HCT116 (cell line): ENCODE measurements around the gene KCNIP3. TPM values are rescaled to one million over a fixed set of nuclear protein-coding genes. Genes with fewer than 3 reads are reported as not detected.

Source experiments
- ATAC-seq: fragments of 200-7000 bp; cut with Tn5 transposase; 2 replicates; pipeline ENCODE4 v1.9.1; 2020; ENCODE audit warnings: mild to moderate bottlenecking, moderate library complexity
- BruUV-seq: library from RNA; stranded (reverse); fragments of 400-500 nt; replicated peaks from 2 replicates; lab custom pipeline; 2021; lab: Mats Ljungman, UMichigan
- CTCF ChIA-PET: fragments of 300-600 bp; sonication (Branson Sonifier 250); formaldehyde crosslinking; loops from one replicate; lab custom pipeline; 2021; ENCODE audit warnings: antibody characterized with exemption; lab: Charles Lee
- POLR2A ChIA-PET: fragments of 300-600, 350-600 bp; sonication (Branson Sonifier 250); formaldehyde crosslinking; loops from one replicate; lab custom pipeline; 2021; ENCODE audit warnings: antibody characterized with exemption; lab: Charles Lee
- RAD21 ChIA-PET, 2 experiments: fragments of 300-600 bp; sonication (Branson Sonifier 250); formaldehyde crosslinking; loops; one replicate each; lab custom pipeline; 2023; ENCODE audit warnings: low total read pairs in 2 of 2; ENCODE audit not compliant: uncharacterized antibody in 2 of 2, unreplicated experiment in 2 of 2, low non-redundant PET in 1 of 2; lab: Charles Lee
- DNase-seq: peaks from one replicate; pipeline ENCODE4 v3.0.0-alpha.2; 2010; ENCODE audit warnings: low read depth, low spot score
- H2AFZ ChIP-seq: fragments of 200-600 bp; shearing (Covaris generic), sonication (generic); 2 replicates; pipeline ENCODE4 v1.6.1; 2017; ENCODE audit warnings: low read depth, mixed run types, mixed read lengths, antibody characterized with exemption, low read length; ENCODE audit not compliant: poor library complexity, severe bottlenecking
- H3K27ac ChIP-seq: 2 replicates; pipeline ENCODE4 v1.5.1; 2012; ENCODE audit warnings: low read depth, low read length
- H3K27me3 ChIP-seq: fragments of 200-600 bp; sonication (generic); 2 replicates; pipeline ENCODE4 v1.6.1; 2016; ENCODE audit warnings: mixed run types, low read length, mixed read lengths; ENCODE audit not compliant: insufficient read depth
- H3K36me3 ChIP-seq, 2 experiments: fragments of 200-500 bp in 1 of 2; fragments of 200-600 bp in 1 of 2; sonication (Bioruptor generic) in 1 of 2; sonication (generic) in 1 of 2; 2 replicates each; pipeline versions ENCODE4 v1.5.1 to v1.6.1; 2014 to 2016; ENCODE audit warnings: low read length in 2 of 2, inconsistent platforms in 1 of 2, mixed read lengths in 1 of 2, mixed run types in 1 of 2; ENCODE audit not compliant: insufficient read depth in 2 of 2, control insufficient read depth in 1 of 2
- H3K4me1 ChIP-seq, 2 experiments: fragments of 200-600 bp in 1 of 2; sonication (generic) in 1 of 2; 2 replicates each; pipeline versions ENCODE4 v1.5.1 to v1.6.1; 2012 to 2017; ENCODE audit warnings: low read length in 2 of 2, inconsistent platforms in 1 of 2, mild to moderate bottlenecking in 1 of 2, mixed read lengths in 1 of 2, mixed run types in 1 of 2, moderate library complexity in 1 of 2; ENCODE audit not compliant: insufficient read depth in 2 of 2, control insufficient read depth in 1 of 2
- H3K4me2 ChIP-seq: fragments of 200-600 bp; sonication (generic); 2 replicates; pipeline ENCODE4 v1.6.1; 2017; ENCODE audit warnings: mixed run types, low read length, mixed read lengths
- H3K4me3 ChIP-seq, 2 experiments: fragments of 200-600 bp in 1 of 2; sonication (generic) in 1 of 2; replicated peaks in 1 of 2; 2 replicates each; pipeline ENCODE4 v1.5.1; 2011 to 2016; ENCODE audit warnings: low read length in 2 of 2, control low read depth in 1 of 2, low read depth in 1 of 2, mild to moderate bottlenecking in 1 of 2, mixed read lengths in 1 of 2, mixed run types in 1 of 2
- H3K79me2 ChIP-seq: fragments of 200-600 bp; sonication (generic); 2 replicates; pipeline ENCODE4 v1.6.1; 2017; ENCODE audit warnings: mild to moderate bottlenecking, mixed run types, low read length, moderate library complexity, mixed read lengths; ENCODE audit not compliant: insufficient read depth
- H3K9ac ChIP-seq: fragments of 200-600 bp; sonication (generic); 2 replicates; pipeline ENCODE4 v1.6.1; 2016; ENCODE audit warnings: low read length, mixed read lengths
- H3K9me2 ChIP-seq: fragments of 200-600 bp; sonication (generic), shearing (Covaris generic); 2 replicates; pipeline ENCODE4 v1.6.1; 2017; ENCODE audit warnings: mixed run types, mild to moderate bottlenecking, moderate library complexity; ENCODE audit not compliant: insufficient read depth
- H3K9me3 ChIP-seq, 2 experiments: fragments of 200-500 bp in 1 of 2; fragments of 200-600 bp in 1 of 2; sonication (Bioruptor generic) in 1 of 2; sonication (generic) in 1 of 2; 2 replicates each; pipeline ENCODE4 v1.6.1; 2014 to 2017; ENCODE audit warnings: low read length in 2 of 2, mixed read lengths in 2 of 2, inconsistent platforms in 1 of 2, low read depth in 1 of 2, mild to moderate bottlenecking in 1 of 2, mixed run types in 1 of 2, moderate library complexity in 1 of 2; ENCODE audit not compliant: control insufficient read depth in 1 of 2, insufficient read depth in 1 of 2
- H4K20me1 ChIP-seq: fragments of 200-600 bp; sonication (generic), shearing (Covaris generic); 2 replicates; pipeline ENCODE4 v1.6.1; 2017; ENCODE audit warnings: mixed run types, mild to moderate bottlenecking, moderate library complexity; ENCODE audit not compliant: insufficient read depth
- ATF3 ChIP-seq: IDR thresholded peaks from 2 replicates; pipeline ENCODE4 v1.6.1; 2012
- CBX3 ChIP-seq: IDR thresholded peaks from 2 replicates; pipeline ENCODE4 v1.6.1; 2012; ENCODE audit warnings: low read depth
- CEBPB ChIP-seq: IDR thresholded peaks from 2 replicates; pipeline ENCODE4 v1.6.1; 2012; ENCODE audit warnings: low read depth
- EGR1 ChIP-seq: IDR thresholded peaks from 2 replicates; pipeline ENCODE4 v1.6.1; 2012; ENCODE audit warnings: low read depth
- ELF1 ChIP-seq: IDR thresholded peaks from 2 replicates; pipeline ENCODE4 v1.6.1; 2012; ENCODE audit warnings: low read depth, borderline replicate concordance
- RAD21 ChIP-seq: IDR thresholded peaks from 2 replicates; pipeline ENCODE4 v1.6.1; 2012; ENCODE audit warnings: low read depth, mild to moderate bottlenecking
- REST ChIP-seq: IDR thresholded peaks from 2 replicates; pipeline ENCODE4 v1.6.1; 2012; ENCODE audit warnings: low read depth
- SIN3A ChIP-seq: IDR thresholded peaks from 2 replicates; pipeline ENCODE4 v1.6.1; 2012; ENCODE audit warnings: low read depth
- SP1 ChIP-seq: IDR thresholded peaks from 2 replicates; pipeline ENCODE4 v1.6.1; 2012; ENCODE audit warnings: low read depth
- TCF7L2 ChIP-seq: IDR thresholded peaks from 2 replicates; pipeline ENCODE4 v1.7.0; 2011; ENCODE audit warnings: borderline replicate concordance, inconsistent platforms; ENCODE audit not compliant: insufficient read depth, insufficient read length; ENCODE audit errors: extremely low read depth
- ZBTB33 ChIP-seq: IDR thresholded peaks from 2 replicates; pipeline ENCODE4 v1.6.1; 2011; ENCODE audit warnings: mild to moderate bottlenecking, low read length, moderate library complexity; ENCODE audit not compliant: insufficient replicate concordance; ENCODE audit errors: extremely low read depth
- ZNF274 ChIP-seq: fragments of 200-500 bp; sonication (Bioruptor generic); IDR thresholded peaks from 2 replicates; pipeline ENCODE4 v1.6.1; 2014; ENCODE audit warnings: mild to moderate bottlenecking, low read depth, low read length, inconsistent platforms
- intact Hi-C: fragments of 100-400 bp; cut with micrococcal nuclease; formaldehyde crosslinking; loops from 2 replicates; pipeline ENCODE4 v1.10.0; 2022
- total RNA-seq: library from RNA; stranded (reverse); gene quantifications from one replicate; pipeline ENCODE4 v1.2.1, GENCODE V29; 2021; ENCODE audit not compliant: unreplicated experiment

Gene KCNIP3
- total RNA-seq, 1 experiment from 2014 or later, result 3.1 TPM

GRCh38 chr2:95316466-95317122 lies 19.4 kb downstream of the KCNIP3 start:
- ATAC-seq, result no peak
- H3K4me2 ChIP-seq, result no peak overlapping the region

More at GRCh38 chr2:95316466-95317122, 19.4 kb downstream of the KCNIP3 start:
- intact Hi-C loops, result no loop called here
- Histone ChIP-seq H3K4me1 (peaks cover 10 to 12% of the 10 kb centered on the region in 2 experiments; a peak in 2 of 4 replicates), H3K9me2 (no peaks in the 10 kb centered on the region), H3K9ac (no peak overlapping the region), H4K20me1 (no peaks in the 10 kb centered on the region), H2AFZ (no peak overlapping the region), H3K36me3 (no peaks in the 10 kb centered on the region), H3K27me3 (no peaks in the 10 kb centered on the region)
- CTCF ChIA-PET, result interaction anchor here (5.2 kb wide), 1 partner anchor 85 kb away, joined by 88 read pairs; no protein-coding TSS in a partner anchor
- POLR2A ChIA-PET, result no interaction called here
- RAD21 ChIA-PET, result no interaction called here
- TF ChIP-seq ZBTB33 (no peak), TCF7L2 (no peak), ATF3 (no peak), REST (no peak), CBX3 (no peak), SIN3A (no peak), SP1 (no peak), EGR1 (no peak), CEBPB (no peak), ELF1 (no peak), ZNF274 (no peak), RAD21 (no peak)
- TF ChIP-seq, all 23 proteins: peak for 0
- H3K4me3 ChIP-seq, result no peak overlapping the region
- no TSS peak for BruUV-seq
- H3K9me3 ChIP-seq, result no peaks in the 10 kb centered on the region
- DNase-seq, result no peak
- no peaks in the 10 kb centered on the region for H3K79me2 ChIP-seq
- no peak overlapping the region for H3K27ac ChIP-seq
